Kidney (tissue), 14 donors: ENCODE measurements around the gene CFAP74. TPM values are rescaled to one million over a fixed set of nuclear protein-coding genes. Genes with fewer than 3 reads are reported as not detected.

Source experiments
- DNase-seq, 5 donors: peaks; one replicate each; pipeline ENCODE4 v3.0.0-alpha.2; 2013 to 2020
- FAIRE-seq: peaks from 2 replicates; lab custom pipeline; 2012; peaks lifted over from hg19 to GRCh38; lab: Jason Lieb, UNC
- H3K27ac ChIP-seq, 2 donors: one replicate each; pipeline ENCODE4 v1.7.0; 2013; ENCODE audit warnings: low read depth in 2 of 2, low read length in 2 of 2, inconsistent platforms in 1 of 2
- H3K27me3 ChIP-seq: one replicate; pipeline ENCODE4 v1.7.1; 2013; ENCODE audit warnings: low read length, inconsistent platforms; ENCODE audit not compliant: control insufficient read depth, insufficient read depth
- H3K36me3 ChIP-seq, 3 donors: one replicate each; pipeline versions ENCODE4 v1.7.0 to v1.7.1; 2013; ENCODE audit warnings: low read length in 3 of 3, control low read depth in 1 of 3, inconsistent platforms in 1 of 3; ENCODE audit not compliant: insufficient read depth in 3 of 3, control insufficient read depth in 2 of 3
- H3K4me1 ChIP-seq, 3 donors: one replicate each; pipeline versions ENCODE4 v1.7.0 to v1.7.1; 2013; ENCODE audit warnings: low read length in 3 of 3, inconsistent platforms in 1 of 3, low read depth in 1 of 3; ENCODE audit not compliant: control insufficient read depth in 2 of 3, insufficient read depth in 2 of 3
- H3K4me3 ChIP-seq, 3 donors: one replicate each; pipeline versions ENCODE4 v1.7.0 to v1.8.1; 2013; ENCODE audit warnings: low read length in 3 of 3, control low read depth in 1 of 3, inconsistent platforms in 1 of 3
- H3K9ac ChIP-seq, 3 donors: one replicate each; pipeline versions ENCODE4 v1.7.0 to v1.7.1; 2013; ENCODE audit warnings: low read length in 3 of 3, control low read depth in 1 of 3, inconsistent platforms in 1 of 3
- H3K9me3 ChIP-seq, 3 donors: one replicate each; pipeline versions ENCODE4 v1.7.0 to v1.7.1; 2013; ENCODE audit warnings: low read length in 3 of 3, control low read depth in 1 of 3, inconsistent platforms in 1 of 3; ENCODE audit not compliant: control insufficient read depth in 2 of 3, insufficient read depth in 1 of 3
- intact Hi-C: fragments of 100-400 bp; cut with DNase I; formaldehyde crosslinking; loops from one replicate; pipeline ENCODE4 v1.11.1; 2022
- polyA plus RNA-seq: library from polyadenylated mRNA; stranded (reverse); fragments of 350-450 nt; fragmentation: Illumina TruSeq; extraction: RNeasy Lipid Tissue Mini Kit (QIAGEN cat#74804); gene quantifications from one replicate; pipeline ENCODE4 v1.2.3, GENCODE V29; 2014; ENCODE audit warnings: low read depth, low replicate concordance; ENCODE audit not compliant: insufficient read depth
- total RNA-seq: library from RNA; stranded (reverse); fragmentation: NEBNext Ultra II Directional; extraction: Animal tissue kit (Norgen Biotek cat#: 25700); gene quantifications from one replicate; pipeline ENCODE4 v1.2.1, GENCODE V29; 2021
- TF ChIP-seq, protein P1 (sequence below): IDR thresholded peaks from 3 replicates; pipeline ENCODE4 v1.5.1; 2012; ENCODE audit warnings: mild to moderate bottlenecking, moderate library complexity, borderline replicate concordance; ENCODE audit not compliant: insufficient read depth; ENCODE audit errors: extremely low read depth
- donor health status: control.
- donor health status: control.
- donor health status: control.
- donor health status: control.
- donor health status: control.
- donor health status: DM: yes; HTN: yes; CAD: no.
- donor health status: Normal renal cell carcinoma (clear cell type).

The CFAP74 gene
- total and polyA plus RNA-seq, 2 donors from 2014 or later: not detected

DNA sequence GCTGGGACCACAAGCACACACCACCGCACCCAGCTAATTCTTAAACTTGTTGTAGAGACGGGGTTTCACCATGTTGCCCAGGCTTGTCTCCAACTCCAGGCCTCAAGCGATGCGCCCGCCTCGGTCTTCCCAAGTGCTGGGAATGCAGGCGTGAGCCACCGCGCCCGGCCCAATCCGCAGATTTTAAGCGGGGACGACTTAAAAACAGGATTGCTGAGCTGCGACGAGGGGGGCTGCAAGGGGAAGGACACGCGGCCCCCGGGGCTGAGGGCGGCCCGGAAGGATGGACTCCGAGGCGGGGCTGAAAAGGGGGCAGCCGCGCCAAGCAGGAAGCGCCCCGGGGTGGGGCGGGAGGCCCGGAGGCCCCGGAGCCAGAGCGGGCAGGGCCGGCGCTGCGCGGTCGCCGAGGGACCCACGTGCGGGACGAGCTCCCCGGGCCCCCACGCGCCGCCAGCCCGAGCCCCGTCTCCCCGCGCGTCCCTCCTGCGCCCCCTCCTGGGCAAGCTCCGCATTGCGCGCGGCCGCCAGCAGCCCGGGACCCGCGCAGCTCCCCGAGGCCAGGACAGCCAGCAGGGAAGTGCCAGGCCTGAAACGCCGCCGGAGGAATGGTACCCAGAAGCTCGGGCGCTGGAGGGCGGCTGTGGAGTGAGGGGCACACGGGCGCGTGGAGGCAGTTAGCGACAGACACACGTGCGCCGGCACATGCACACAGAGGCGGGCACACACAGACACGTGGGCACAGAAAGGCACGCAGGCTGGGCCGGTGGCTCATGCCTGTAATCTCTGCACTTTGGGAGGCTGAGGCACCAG is 41.1 kb upstream of the CFAP74 start:
- Histone ChIP-seq H3K9ac (no peak overlapping the region), H3K4me1 (peaks cover 2 to 18% (median 5%) of the 10 kb centered on the region in 3 donors), H3K36me3 (no peaks in the 10 kb centered on the region), H3K27ac (no peak overlapping the region), H3K4me3 (no peak overlapping the region), H3K9me3 (no peaks in the 10 kb centered on the region), H3K27me3 (peaks cover 2% of the 10 kb centered on the region)
- intact Hi-C loops: loop anchor here (10.0 kb wide), 1 partner anchor 90 kb away; no protein-coding TSS in a partner anchor
- DNase-seq (peak; percentile 71 to 89 (median 81)), FAIRE-seq (no peak)
- TF ChIP-seq, protein P1, sequence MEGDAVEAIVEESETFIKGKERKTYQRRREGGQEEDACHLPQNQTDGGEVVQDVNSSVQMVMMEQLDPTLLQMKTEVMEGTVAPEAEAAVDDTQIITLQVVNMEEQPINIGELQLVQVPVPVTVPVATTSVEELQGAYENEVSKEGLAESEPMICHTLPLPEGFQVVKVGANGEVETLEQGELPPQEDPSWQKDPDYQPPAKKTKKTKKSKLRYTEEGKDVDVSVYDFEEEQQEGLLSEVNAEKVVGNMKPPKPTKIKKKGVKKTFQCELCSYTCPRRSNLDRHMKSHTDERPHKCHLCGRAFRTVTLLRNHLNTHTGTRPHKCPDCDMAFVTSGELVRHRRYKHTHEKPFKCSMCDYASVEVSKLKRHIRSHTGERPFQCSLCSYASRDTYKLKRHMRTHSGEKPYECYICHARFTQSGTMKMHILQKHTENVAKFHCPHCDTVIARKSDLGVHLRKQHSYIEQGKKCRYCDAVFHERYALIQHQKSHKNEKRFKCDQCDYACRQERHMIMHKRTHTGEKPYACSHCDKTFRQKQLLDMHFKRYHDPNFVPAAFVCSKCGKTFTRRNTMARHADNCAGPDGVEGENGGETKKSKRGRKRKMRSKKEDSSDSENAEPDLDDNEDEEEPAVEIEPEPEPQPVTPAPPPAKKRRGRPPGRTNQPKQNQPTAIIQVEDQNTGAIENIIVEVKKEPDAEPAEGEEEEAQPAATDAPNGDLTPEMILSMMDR: peak; percentile 94

DNA sequence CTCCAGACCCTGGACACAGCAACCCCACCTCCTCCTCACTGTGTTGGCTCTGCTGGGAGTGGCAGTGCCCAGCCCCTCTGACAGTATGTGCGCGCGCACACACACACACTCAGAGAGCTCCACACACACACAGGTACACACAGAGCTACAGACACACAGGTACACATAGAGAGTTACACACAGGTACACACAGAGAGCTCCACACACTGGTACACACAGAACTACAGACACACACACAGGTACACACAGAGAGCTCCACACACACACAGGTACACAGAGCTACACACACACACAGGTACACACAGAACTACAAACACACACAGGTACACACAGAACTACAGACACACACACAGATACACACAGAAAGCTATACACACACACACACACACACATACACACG is 40.3 kb upstream of the CFAP74 start:
- no peak overlapping the region for H3K9ac ChIP-seq
- H3K36me3 ChIP-seq: no peaks in the 10 kb centered on the region
- FAIRE-seq (no peak), DNase-seq (no peak)
- no peaks in the 10 kb centered on the region for H3K9me3 ChIP-seq
- H3K4me1 ChIP-seq: peaks cover 0 to 13% (median 2%) of the 10 kb centered on the region in 3 donors
- no peak overlapping the region for H3K4me3 ChIP-seq
- no peaks in the 10 kb centered on the region for H3K27me3 ChIP-seq
- intact Hi-C loops: loop anchor here (10.0 kb wide), 1 partner anchor 89 kb away; no protein-coding TSS in a partner anchor
- TF ChIP-seq, protein P1: no peak
- H3K27ac ChIP-seq: no peak overlapping the region

DNA sequence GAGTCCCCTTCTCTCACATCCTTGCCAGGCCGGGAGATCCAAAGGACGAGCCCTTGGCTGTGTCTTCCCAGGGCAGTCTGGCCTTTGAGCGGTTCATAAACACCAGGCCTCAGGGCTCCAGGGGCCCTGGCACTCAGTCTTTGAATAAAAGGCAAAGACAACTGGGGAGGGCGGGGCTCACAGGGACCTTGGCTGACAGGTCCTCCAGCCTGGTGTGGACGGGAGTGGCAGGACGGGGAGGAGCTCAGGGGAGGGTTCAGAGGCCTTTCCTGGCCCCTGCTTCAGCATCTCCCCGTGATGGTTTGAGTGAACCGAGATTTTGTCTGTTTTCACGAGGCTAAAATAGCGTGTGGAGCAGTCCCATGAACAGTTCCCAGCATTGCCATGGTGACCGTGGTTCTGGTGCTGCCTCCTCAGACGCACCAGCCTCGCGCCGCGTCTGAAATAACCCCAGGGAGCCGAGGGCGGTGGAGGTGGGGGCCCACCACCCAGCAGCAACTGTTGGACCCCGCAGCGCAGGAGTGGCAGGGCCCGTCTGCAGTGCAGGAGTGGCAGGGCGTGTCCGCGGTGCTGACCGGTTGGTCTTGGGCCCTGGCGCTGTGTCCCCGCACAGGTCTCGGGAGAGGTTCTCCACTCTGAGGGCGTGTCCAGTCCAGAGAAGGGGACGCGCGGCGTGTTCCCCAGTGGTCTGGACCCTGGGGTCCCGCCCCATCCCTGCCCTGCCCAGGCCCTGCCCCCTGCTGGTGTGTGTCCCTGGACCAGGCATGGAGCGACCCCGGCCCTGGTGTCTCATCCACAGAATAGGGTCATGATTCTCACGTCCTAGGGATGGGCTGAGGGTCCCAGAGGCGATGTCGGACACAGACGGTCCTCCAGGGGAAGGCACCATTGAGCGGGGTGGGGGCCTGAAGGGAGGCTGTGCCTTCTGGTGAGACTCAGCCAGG is 39.5 kb upstream of the CFAP74 start:
- Histone ChIP-seq H3K9ac (no peak overlapping the region), H3K27ac (no peak overlapping the region), H3K4me1 (peaks cover 0 to 13% (median 2%) of the 10 kb centered on the region in 3 donors), H3K36me3 (no peaks in the 10 kb centered on the region), H3K9me3 (no peaks in the 10 kb centered on the region), H3K27me3 (no peaks in the 10 kb centered on the region), H3K4me3 (no peak overlapping the region)
- FAIRE-seq (no peak), DNase-seq (peak in 1 of 5 donors; percentile 51)
- TF ChIP-seq, protein P1: no peak
- intact Hi-C loops: loop anchor here (10.0 kb wide), 1 partner anchor 88 kb away; no protein-coding TSS in a partner anchor
